Inferior parietal cortex (tissue), 1 donor: ENCODE measurements around the gene CDYL2.
"Not testable (repeated sequence)": the region's sequence is repeated elsewhere in the genome, so short reads cannot be mapped to it uniquely, and the experiment has no call there.

Experiments used
- DNase-seq: peaks from one replicate; pipeline ENCODE4 v3.0.0-alpha.2; 2016; ENCODE audit errors: extremely low spot score

The CDYL2 gene

GRCh38 chr16:80807906-80808305 is 3.5 kb upstream of the CDYL2 start:
- no peak for DNase-seq

DNA sequence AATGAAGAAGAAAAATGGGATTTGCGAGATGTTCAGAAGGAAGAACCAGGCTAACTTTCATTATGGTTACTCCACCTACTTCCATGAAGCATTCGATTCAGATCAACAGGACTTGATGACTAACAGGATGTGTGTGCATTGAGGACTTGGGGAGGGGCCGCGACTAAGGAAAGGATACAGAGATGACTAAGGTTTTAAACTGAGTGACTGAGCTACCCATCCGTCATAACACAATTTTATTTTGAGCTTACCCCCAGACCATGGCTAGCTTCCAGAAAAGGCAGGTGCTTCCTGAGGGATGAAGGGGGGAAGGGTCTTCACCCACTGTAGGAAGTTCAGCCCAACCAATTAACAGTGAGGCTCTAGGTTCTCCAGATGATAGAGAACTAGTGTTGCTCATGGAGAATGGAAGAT is 2.5 kb upstream of the CDYL2 start:
- DNase-seq, result no peak

DNA sequence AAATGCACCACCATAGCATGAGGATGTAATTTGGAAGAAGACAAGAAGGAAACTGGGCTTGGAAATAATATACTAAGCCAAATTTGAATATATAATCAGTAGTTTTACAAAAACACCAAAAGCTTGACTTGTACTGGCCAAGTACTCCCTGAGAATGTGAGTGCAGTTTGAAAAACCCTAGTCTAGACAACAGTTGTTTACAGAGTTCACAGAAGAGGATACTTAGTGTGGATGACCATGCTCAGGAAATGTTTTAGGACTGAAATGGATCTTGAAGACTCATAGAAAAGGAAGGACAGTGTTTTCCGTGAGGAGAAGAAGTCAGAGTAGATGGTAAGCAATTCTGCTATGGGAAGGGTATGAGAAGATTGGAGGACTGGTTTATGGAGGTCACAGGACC is 1.9 kb upstream of the CDYL2 start:
- no peak for DNase-seq

GRCh38 chr16:80804056-80804525 is 307 bp downstream of the CDYL2 start:
- DNase-seq, result peak; percentile 39

DNA sequence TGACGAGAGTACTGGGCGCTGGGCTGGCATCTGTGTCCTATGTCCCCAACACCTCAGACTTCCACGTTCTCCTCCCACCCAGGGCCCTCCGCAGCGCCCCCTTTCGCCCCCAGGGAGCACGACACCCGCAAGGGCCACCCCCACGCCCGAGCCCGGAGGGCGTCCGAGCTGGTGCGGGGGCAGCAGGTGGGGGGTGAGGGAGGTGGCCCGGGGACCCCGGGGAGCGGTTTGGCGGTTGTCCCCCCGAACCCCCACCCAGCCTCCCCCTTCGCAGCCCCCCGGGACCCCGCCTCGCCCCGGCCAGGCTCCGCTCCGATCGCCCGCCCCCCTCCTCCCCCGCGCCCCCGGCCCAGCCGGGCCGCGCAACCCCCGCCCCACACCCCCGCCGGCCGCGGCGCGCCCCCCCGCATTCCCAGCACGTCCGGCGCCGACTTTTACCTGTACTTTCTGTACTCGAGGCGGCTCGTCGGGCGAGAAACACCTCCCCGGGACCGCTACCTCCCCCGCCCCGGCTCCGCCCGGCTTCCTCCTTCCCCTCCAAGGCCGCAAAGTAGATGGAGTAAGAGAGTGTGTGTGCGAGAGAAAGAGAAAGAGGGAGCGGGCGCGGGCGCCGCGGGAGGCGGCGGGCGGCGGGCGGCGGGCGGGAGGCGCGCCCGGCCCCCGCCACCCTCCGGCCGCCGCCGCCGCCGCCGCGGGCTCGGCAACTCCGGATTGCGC is 901 bp downstream of the CDYL2 start:
- no peak for DNase-seq

GRCh38 chr16:80802902-80803301 is 1.5 kb downstream of the CDYL2 start:
- DNase-seq, result no peak

DNA sequence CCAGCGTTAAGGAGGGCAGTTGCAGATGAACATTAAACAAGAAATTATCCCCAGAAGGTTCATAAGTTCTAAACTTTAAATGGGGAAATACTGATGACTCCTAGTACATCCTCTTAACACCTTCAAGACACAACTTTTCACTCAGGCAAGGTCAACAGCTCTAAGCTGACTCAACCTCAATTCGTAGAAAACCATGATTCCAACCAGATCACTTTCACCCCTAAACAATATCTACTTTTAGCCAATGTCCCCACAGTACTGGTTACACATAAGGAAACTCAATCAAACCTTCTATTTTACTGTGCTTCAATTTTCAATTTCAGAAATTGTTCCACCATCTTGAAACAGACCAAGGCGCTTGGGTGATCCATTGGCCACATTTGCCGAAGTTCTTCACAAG is 2.3 kb downstream of the CDYL2 start:
- no peak for DNase-seq

GRCh38 chr16:80794071-80794470 is 10.3 kb downstream of the CDYL2 start:
- DNase-seq, result no peak

- no peak for DNase-seq
Observed at GRCh38 chr16:80792031-80792430, 12.4 kb downstream of the CDYL2 start.

- DNase-seq, result peak; percentile 22
Observed at GRCh38 chr16:80791411-80791810, 13.0 kb downstream of the CDYL2 start.

DNA sequence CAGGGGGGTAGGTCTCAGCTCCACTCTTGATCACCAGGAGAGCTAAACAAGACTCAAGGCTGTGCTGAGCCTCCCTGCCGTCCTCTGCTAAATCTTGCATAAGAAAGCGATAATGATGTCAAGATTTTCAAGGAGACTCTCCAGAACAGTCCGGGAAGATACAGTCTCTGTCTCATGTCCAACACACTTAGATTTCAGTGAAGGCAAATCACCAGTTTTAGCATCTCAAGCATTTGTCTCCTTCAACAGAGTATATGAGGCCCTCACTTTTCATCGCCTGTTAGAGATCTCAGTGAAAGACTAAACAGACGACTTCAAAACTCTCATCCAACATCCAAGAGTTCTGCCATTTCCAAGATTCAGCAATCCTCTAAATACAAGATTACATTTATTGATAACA is 13.6 kb downstream of the CDYL2 start:
- DNase-seq, result no peak

- no peak for DNase-seq
Observed at GRCh38 chr16:80788027-80788426, 16.4 kb downstream of the CDYL2 start.

GRCh38 chr16:80786561-80786960 is 17.8 kb downstream of the CDYL2 start:
- not testable (repeated sequence) for DNase-seq

GRCh38 chr16:80784951-80785350 is 19.4 kb downstream of the CDYL2 start:
- DNase-seq, result no peak

- DNase-seq, result no peak
Observed at GRCh38 chr16:80778703-80779102, 25.7 kb downstream of the CDYL2 start.

GRCh38 chr16:80776856-80777255 is 27.5 kb downstream of the CDYL2 start:
- no peak for DNase-seq

GRCh38 chr16:80775450-80775849 is 28.9 kb downstream of the CDYL2 start:
- DNase-seq, result no peak

DNA sequence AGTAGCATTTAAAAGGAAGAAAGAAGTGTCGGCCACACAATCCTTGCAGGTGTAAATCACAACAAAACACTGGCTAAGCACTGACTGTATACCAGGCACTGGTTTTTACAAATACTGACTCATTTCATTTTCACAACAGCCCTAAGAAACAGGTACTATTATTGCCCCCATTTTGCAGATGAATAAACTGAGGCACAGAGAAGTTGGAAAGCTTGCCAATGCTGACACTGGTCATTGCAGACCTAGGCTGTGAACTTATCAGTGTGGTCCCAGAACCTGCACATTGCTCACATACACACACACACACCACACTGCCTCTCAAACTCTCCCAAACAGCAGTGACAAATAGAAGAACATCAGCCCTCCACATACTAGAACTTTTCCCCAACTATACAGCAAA is 37.6 kb downstream of the CDYL2 start:
- no peak for DNase-seq

DNA sequence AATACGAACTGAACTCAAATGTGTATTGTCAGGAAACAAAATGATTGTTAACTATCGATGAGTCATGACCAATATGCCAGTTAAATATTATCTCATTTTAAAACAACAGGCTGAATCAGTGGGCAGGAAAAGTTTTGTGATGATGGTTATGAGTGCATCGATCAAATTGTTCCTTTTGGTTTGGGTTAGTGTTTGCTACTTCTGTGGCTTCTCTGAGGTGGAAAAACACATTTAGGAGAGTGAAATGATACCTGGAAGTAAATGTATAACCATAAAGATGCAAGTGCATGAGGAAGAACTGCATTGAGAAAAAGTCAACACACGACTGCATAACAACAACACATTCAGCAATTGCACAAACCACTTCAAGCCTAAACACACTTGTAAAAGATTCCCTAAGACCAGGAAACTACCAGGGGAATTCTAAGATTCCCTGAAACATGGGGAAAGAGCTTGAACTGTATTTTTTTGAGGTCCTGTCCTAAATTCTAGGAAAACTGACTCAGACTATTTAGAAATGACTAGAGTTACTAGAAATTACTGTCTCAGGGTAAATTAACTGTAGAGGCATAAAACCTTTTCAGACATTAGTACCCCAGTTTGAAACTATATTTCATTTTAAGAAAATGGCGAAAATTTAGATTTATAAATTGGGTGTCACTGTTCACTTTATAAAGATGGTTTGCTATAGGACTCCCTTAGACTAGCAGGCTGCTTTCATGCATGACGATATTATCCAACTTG is 44.8 kb downstream of the CDYL2 start:
- DNase-seq, result no peak

GRCh38 chr16:80754476-80754875 is 49.9 kb downstream of the CDYL2 start:
- no peak for DNase-seq

- DNase-seq, result no peak
Observed at GRCh38 chr16:80752541-80752940, 51.9 kb downstream of the CDYL2 start.

DNA sequence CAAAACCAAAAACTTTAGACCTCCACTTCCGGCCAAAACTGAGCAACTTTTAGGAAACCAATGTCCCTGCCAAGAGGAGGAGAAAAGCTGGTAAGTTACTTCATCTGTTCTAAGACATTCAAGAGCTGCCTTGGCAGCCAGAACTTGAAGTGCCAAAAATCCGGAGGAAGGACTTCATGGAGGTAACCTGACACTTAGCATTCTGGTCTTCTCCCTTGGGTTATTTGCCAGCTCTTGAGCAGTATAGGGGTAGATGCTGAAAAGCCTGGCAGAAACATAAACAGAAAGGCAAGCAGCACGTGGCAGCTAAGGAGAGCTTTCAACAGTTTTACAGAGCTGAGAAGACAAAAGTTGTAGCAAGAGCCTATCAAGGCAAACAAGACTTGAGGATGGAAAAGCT is 53.2 kb downstream of the CDYL2 start:
- no peak for DNase-seq

DNA sequence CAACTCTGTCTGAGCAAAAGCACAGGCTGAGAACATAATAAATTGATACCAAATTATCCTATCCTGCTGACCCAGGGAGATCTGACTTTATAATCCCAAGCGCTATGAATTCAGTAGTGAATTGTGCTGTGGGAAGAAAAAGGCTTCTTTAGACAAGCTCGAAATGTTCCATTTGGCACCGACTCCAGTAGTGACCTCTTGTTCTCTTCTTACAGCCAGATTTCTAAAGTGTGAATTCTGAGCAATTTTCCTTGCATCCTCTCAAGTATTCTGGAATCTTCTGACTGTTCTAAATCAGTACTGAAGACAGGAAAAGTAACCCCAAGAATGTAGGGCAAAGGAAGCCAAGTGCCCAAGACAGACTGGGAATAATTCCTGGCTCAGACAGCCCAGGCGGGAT is 58.2 kb downstream of the CDYL2 start:
- peak; percentile 28 for DNase-seq
